ENCODE results near the gene NRXN3.

GRCh38 chr14:78175412-78175811 lies 5.2 kb downstream of the NRXN3 start:
- TF ChIP-seq, protein P1, sequence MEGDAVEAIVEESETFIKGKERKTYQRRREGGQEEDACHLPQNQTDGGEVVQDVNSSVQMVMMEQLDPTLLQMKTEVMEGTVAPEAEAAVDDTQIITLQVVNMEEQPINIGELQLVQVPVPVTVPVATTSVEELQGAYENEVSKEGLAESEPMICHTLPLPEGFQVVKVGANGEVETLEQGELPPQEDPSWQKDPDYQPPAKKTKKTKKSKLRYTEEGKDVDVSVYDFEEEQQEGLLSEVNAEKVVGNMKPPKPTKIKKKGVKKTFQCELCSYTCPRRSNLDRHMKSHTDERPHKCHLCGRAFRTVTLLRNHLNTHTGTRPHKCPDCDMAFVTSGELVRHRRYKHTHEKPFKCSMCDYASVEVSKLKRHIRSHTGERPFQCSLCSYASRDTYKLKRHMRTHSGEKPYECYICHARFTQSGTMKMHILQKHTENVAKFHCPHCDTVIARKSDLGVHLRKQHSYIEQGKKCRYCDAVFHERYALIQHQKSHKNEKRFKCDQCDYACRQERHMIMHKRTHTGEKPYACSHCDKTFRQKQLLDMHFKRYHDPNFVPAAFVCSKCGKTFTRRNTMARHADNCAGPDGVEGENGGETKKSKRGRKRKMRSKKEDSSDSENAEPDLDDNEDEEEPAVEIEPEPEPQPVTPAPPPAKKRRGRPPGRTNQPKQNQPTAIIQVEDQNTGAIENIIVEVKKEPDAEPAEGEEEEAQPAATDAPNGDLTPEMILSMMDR (IDR thresholded peaks at IDR 0.05 in 4 of 5, conservative IDR thresholded peaks at IDR 0.05 in 1 of 5), result no peak
- TF ChIP-seq POLR2A (IDR thresholded peaks at IDR 0.05), result no peak
